GM20000 (cell line): ENCODE measurements around the gene RIN2.

Experiments
- DNase-seq: peaks from one replicate; pipeline ENCODE4 v3.0.0; 2012; ENCODE audit warnings: low spot score
- TF ChIP-seq, protein P1 (sequence below): IDR thresholded peaks from 2 replicates; pipeline ENCODE4 v1.5.1; 2012; ENCODE audit warnings: mild to moderate bottlenecking, control low read depth; ENCODE audit errors: extremely low read depth, missing control alignments

RIN2 gene

GRCh38 chr20:19756761-19757486 is 1.1 kb upstream of the RIN2 start:
- DNase-seq: peak; percentile 25
- TF ChIP-seq, protein P1, sequence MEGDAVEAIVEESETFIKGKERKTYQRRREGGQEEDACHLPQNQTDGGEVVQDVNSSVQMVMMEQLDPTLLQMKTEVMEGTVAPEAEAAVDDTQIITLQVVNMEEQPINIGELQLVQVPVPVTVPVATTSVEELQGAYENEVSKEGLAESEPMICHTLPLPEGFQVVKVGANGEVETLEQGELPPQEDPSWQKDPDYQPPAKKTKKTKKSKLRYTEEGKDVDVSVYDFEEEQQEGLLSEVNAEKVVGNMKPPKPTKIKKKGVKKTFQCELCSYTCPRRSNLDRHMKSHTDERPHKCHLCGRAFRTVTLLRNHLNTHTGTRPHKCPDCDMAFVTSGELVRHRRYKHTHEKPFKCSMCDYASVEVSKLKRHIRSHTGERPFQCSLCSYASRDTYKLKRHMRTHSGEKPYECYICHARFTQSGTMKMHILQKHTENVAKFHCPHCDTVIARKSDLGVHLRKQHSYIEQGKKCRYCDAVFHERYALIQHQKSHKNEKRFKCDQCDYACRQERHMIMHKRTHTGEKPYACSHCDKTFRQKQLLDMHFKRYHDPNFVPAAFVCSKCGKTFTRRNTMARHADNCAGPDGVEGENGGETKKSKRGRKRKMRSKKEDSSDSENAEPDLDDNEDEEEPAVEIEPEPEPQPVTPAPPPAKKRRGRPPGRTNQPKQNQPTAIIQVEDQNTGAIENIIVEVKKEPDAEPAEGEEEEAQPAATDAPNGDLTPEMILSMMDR: no peak

DNA sequence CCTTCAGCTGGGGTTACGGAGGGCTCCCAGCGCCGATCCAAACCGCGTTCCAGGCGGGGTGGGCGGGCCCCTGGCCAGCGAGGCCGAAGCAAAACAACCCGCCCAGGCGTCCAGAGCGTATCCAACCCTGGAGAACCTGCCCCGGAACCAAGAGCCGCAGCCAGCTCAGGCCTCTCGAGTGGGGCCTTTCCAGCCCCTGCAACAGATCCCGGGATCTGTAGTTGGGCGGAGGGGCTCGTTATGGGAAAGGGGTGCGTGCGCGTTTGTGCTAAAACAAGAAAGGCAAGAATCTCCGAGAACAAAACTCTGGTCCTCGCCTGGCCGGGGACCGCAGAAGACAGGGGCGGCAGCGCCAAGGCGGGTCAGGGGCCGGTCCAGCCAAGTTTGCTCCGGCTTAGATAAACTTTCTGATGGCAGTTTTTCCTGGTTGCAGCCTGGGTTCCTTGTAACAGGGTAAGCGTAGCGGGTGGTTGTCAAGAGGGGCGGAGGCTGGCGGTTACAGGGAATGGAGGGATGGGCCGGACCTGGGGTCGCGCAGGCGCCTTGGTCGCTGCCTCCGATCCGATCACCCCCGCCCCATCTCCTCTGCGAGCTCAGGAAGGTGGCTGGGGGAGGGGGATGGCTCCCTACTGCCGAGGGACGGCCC is 448 bp upstream of the RIN2 start:
- TF ChIP-seq, protein P1: no peak
- DNase-seq: peak; percentile 47

- TF ChIP-seq, protein P1: no peak
- DNase-seq: peak; percentile 30
Measured at GRCh38 chr20:19758501-19759331, 658 bp downstream of the RIN2 start.

DNA sequence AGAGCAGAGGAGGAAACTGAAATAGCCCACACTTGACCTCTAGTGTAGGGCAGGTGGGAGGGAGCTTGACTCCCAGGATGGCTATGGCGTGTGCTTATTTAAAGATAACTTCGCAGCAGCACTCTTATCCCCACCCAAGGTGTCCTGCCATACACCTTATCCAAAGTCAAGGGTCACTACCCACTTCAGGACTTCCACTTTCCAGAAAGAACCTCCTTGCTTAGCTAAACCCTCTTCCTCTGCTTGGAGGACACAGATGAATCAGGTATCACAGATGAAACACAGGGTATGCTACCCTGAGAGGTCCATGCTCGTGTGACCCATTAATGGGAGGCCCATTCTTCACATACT is 2.3 kb downstream of the RIN2 start:
- TF ChIP-seq, protein P1: no peak
- DNase-seq: no peak

DNA sequence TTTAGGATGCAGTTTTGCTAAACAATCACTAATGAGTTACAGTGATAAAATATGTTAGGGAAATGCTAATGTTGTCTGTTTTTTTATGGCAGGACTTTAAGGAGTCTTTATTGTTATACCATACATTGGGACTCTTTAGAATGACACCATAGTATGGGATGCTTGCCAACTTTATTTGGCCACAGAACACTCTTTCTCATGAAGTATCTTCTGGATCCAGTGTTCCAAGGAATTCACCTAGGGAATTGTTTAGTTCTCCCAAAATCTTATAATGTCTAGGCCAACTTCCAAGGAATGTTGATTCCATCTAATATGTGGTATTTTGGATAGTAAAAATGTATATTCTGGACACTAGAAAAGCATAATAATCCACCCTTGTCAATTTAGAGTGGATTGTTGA is 3.3 kb downstream of the RIN2 start:
- no peak for DNase-seq
- TF ChIP-seq, protein P1: no peak

DNA sequence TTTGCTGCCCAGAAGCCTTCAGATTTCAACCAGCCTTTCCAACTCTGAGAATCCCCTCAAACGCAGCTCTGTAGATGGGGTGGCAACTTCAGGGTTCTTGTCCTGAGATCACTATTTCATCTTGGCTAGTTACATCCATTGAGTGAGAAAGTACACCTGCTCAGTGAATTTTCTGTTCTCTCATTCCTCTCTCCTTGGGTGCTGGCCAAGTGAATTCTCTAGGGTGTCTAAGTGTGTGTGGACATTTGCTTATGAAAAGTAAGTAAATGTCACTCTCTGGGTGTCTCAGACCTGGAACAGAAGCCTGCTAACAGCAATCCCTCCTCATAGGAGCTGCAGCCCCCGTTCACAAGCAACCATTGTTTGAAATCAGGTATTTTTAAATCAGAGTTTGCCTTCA is 3.8 kb downstream of the RIN2 start:
- DNase-seq: no peak
- TF ChIP-seq, protein P1: no peak

DNA sequence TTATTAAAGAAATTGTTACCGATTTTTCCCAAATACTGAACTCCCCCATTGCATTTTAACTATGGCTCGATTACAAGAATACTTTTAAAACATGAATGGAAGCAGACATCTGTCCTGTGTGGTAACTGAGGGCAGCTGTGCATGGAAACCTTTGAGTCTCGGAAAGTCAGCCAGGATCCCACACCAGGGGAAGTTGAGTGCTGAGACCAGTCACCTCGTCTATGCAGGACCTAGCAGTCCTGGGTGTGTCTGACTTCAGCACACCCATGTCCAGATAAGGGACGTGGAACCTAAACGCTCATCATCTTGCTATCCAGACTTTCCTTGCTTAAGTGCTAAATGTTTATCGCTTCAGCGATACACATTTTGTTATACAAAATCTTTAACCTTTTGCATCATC is 6.1 kb downstream of the RIN2 start:
- TF ChIP-seq, protein P1: no peak
- DNase-seq: no peak
